Measurements from ENCODE around the gene GIPC2.

GRCh38 chr1:78136680-78137079 lies 90.9 kb downstream of the GIPC2 start:
- no peak for TF ChIP-seq CTCF (IDR thresholded peaks at IDR 0.05; ENCODE audit: insufficient read depth, low read length)
- TF ChIP-seq SPI1 (IDR thresholded peaks at IDR 0.05; ENCODE audit: borderline replicate concordance, low read depth) = no peak
- no peak for TF ChIP-seq POLR2AphosphoS5 (IDR thresholded peaks at IDR 0.05; ENCODE audit: low read depth)
